ENCODE results near the gene RAPGEF1.
"Not testable (repeated sequence)": the region's sequence is repeated elsewhere in the genome, so short reads cannot be mapped to it uniquely, and the experiment has no call there.

The RAPGEF1 gene

DNA sequence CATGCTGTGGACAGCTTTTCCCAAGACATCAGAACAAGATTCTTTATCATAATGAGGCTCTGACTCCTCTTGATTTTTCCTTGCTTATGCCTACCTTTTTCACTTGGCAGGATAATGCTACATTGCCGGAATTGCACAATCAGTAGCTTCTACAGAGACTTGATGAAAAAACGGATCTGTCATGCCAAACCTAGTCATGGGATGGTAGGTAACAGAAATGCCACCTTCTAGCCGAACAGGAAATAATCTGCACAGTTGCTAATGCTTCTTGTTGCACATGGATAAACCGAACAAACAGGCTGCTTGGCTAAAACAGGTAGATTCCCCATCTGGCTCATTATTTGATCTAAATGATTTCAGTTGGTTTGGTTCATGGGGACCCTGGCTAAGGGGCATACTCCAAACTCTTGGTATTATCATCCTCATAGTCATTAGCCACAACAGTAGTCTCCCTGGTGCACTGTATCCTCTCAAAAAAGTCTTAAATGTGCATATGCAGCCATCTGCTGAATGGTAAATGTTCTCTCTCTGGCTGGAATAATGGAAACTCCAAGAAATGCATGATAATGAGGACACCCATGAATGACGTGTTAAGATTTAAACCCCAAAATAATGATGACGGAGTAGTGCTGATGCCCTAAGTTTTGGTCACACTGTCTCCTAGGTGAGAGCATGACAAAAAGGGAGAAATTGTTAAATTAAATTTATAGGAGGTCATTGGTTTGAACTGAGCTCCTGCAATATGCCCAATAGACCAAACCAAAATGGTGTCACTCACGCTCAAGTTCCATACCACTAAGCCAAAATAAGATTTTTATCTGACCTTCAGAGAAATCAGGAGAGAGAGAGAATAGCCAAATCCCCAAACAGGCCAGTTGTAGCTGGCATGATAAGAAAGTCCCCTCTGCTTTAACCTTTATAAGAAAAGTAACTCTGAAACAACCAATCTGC is 47.0 kb downstream of the RAPGEF1 start:
- no peak for DNase-seq

DNA sequence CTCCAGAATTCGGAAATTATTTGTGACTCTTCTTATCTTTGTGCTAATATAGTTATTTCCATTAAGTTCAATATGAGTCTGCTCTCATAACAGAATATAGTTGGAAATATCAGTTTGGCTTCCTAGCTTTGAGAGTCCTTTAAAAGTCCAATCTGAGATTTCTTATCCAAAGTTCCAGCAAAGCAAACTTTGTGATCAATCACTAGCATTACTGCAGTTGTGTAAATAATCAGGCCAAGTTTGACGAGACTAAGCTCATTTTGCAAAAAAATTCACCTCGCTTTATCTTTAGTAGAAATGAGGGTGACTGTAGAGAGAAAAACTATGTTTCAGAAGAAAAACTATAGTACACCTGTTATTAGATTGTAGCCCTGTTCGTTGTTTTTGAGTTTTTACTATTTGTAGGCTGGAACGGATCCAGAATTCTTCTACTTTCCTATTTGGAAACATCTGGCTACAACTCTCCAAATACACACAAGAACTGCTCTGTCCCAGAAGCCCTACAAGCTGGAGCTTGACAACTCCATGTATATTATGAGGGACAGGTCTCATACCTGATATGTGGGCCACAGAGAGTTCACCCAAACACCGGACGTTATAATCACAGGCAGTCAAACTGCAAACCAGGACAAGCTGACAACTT is 47.8 kb downstream of the RAPGEF1 start:
- no peak for DNase-seq

DNA sequence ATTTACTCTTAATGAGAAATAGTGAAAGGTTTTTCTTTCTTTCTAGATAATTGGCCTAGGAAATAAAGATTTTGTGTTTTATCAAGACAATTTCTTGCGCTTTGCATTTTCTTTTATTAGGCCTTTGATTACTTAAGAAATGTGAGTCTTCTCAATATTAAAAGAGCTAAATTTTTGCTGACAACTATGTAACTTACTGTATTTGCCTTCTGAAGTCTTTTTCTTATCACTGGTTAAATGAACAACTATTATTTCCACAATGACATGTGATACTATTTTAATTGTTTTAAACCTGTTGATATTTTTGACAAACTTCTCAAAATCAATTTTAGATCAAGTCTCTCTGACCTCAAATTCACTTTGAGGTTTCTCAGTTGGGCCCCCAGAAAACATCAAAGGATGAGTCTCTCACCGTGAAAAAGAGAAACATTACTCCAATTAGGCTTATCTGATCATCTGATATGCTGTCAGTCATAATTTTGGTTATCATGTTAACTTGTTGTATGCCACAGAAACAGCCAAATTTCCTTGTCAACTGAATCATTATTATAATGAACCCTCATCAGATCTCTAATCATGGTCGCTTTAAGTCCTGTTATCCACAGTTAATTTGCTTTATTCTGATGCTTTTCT is 48.8 kb downstream of the RAPGEF1 start:
- no peak for DNase-seq

DNA sequence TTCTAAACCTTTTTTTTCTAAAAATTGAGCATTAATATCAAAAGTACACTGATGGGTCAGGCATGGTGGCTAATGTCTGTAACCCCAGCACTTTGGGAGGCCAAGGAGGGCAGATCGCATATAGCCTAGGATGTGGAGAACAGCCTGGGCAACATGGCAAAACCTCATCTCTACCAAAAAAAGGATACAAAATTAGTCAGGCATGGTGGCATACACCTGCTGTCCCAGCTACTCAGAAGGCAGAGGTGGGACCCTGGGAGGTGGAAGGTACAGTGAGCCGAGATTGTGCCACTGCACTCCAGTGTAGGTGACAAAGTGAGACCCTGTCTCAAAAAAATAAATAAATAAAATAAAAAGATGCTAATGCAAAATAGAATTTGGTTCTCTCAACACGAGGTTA is 49.4 kb downstream of the RAPGEF1 start:
- DNase-seq: no peak

DNA sequence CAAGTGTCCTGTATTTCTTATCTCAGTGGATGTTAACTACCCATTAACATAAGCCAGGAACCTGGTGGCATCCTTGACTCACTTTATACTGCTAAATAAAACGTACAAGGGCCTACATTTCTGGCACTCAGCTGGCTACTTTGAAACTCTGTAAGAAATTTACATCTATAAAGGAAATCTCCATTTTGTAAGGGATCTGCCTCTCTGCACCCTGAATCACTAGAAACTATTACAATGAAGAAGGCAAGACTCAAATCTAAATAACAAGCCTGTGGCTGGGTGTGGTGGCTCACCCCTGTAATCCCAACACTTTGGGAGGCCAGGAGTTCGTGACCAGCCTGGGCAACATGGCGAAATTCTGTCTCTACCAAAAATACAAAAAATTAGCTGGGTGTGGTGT is 51.5 kb downstream of the RAPGEF1 start:
- DNase-seq: no peak

DNA sequence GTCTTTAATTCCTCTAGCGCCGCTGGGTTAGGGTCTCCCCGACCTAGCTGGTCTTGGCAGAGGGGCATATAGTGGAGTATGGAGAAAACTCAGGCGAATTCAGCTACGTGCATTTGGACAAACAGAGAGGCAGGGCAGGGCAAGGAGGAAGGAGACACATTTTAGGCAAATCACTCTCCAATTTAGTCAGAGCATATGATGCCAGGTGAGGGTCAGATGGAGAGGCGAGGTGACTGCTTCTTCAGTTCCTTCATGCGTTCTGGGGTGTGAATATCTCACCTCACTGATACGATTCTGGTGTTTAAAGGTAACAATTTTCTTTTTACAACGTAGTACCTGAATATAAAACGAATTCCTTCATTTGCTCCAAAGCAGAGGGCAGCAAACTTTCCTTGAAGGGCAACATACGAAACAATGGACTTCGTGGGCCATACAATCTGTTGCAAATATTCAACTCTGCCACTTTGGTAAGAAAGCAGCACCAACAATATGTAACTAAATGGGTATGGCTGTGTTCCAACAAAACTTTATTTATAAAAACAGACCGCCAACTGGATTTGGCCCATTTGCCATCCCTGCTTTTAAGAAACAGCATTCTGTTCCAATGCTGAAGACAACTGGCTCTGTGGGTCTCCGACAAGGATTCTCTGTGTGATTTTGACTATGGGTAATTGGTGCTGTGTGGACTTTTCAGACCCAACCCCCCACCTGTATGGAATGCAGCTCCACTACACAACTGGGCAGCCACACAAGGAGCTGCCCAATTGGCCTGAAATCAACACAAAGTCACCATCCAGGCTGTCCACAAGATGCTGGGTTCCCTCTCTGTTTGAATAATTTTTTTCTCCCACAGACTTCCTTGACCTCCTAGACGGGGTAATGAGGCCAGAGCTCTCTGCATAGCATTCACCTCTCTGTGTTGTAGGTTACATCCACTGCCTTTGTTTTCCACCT is 53.8 kb downstream of the RAPGEF1 start:
- no peak for DNase-seq

DNA sequence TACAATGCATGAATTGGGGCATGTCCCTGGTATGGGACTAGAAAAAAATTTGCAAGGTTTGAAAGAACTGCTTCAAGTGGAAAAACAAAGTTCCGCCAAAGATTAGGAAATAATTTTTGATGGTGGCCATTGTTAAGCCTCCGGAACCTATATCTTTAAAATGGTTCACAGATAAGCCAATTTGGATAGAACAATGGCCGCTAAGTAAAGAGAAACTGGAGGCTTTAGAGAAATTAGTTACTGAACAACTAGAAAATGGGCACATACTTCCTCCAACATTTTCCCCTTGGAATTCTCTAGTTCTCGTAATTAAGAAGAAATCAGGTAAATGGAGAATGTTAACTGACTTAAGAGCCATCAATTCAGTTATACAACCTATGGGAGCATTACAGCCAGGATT is 56.8 kb downstream of the RAPGEF1 start:
- not testable (repeated sequence) for DNase-seq

DNA sequence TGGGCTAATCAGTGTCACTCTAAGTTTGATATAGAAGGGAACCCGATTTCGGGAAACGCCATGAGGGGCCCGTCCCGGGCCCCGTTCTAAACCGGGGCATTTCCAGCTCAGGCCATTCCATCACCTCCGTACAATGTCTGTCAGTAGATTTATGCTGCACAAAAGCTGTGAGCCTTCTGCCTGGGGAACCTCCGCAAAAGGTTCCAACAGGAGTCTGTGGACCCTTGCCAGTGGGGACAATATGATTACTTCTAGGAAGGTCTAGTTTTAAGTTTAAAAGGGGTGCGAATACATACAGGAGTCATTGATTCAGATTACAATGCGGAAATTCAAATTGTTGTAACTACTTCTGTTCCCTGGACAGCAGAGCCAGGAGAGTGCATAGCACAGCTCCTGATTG is 57.6 kb downstream of the RAPGEF1 start:
- DNase-seq: no peak

DNA sequence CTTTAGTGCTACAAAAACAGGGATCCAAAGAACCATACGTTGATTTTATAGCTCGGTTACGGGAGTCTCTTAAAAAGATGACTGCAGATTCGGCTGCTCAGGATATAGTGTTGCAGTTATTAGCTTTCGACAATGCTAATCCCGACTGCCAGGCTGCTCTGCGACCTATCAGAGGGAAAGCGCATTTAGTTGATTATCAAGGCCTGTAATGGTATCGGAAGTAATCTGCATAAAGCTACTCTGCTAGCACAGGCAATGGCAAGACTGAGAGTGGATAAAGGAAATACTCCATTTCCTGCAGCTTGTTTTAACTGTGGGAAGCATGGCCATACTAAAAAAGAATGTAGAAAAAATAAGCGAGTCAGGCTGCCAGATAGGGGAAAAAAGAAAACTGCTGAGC is 58.0 kb downstream of the RAPGEF1 start:
- not testable (repeated sequence) for DNase-seq

DNA sequence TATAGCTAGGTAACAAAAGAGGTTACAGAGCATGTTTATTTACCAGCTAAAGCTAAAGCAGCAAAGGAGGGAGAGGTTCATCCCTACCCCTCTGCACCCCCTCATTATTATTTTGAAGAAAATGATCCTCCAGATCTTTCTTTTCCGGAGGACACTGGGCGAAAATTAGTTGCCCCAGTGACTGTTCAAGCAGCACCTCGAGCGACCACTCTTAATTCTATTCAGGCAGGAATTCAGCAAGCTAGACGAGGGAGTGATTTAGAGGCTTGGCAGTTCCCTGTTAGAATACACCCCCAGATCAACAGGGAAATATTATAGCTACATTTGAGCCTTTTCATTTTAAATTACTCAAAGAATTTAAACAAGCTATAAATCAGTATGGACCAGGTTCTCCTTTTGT is 58.8 kb downstream of the RAPGEF1 start:
- not testable (repeated sequence) for DNase-seq

DNA sequence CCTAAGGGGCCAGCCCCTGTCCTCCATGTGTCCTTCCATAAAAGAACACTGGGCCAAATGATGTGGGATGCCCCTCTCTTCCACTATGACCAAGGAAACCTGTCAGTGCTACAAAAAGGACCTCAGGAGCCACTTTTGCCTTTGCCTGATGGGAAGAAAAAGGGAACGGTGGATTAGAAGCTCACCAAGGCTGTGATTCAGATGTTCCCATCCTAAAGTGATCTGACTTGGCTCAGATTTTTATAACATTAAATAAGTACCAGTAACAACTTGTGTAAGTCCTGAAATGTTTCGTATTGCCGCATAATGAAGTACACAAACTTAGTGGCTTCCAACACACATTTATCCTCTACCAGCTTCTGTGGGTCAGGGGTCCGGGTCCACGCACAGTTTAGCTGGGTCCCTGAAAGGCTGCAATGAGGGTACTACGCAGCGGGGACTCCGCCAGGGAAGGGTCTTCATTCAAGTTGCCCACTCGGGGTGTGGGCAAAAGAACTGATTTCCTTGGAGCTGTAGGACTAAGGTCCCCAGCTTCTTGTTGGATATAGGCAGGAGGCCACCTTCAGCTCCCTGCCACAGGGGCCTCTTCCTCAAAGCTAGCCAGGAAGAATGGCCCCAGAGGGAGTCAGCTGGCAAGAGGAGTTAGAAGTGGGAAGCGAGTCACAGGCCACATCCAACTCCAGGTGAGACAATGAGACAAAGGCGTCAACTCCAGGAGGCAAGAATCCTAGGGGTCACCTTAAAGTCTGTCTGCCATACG is 60.4 kb downstream of the RAPGEF1 start:
- DNase-seq: no peak

DNA sequence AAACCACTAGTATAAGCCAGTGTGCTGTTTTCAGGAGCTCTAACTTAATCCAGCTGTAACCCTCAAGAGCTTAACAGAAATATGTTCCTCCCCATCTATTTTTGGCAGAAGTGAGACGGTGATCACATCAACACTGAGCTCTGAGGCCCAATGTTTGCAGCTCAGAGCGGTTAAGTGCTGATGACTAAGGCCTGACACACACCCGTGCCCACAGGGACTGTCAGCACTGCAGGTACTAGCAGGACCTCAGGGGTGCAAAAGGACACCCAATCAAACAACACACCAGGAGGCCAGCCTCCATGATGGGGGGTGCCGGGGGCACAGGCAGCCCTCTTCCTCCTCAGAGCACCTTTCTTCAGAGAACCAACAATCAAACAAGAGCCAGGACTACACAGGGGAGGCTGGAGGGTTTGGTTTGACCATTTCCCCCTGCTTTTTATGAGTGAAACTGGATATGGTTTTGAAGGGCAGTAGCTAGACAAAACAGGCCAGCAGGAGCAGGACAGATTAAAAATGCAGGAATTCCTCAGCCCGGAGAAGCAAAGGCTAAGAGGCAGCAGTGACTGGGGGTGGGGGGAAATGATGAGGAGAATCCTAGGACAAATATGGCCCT is 61.3 kb downstream of the RAPGEF1 start:
- peak in 8 of 56 donors; percentile 16 to 54 (median 28) for DNase-seq

DNA sequence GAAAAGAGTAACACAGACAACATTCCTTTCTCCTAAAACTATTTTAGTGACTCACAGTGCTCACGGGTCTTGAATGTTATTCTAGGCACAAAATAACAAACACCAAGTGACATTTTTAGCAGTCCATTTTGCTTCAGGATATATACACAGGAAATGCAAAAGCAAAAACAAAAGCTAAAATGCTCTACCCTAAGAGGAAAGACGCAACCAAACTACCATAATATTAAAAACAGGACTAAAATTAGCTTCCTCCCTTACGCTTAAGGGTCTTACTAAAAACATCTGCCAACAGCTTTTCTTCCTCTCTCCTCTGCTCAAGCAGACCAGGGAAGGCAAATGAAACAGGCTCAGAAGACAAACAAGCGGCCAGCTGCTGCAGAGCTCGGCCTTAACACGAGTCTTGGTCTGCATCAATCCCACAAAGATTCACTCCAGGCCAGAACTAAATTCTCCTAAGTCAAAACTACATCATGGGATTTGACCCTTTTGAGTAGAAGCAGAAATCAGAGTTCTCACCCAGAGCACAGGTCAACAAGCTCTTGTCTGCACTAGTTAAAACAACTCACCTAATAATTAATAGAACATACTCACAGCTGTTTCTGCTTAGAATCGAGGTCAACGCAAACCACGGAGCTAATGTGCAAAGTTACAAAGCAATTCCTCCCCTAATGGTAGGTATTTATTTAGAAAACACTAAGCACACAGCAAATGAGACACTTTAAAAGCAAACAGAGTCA is 62.3 kb downstream of the RAPGEF1 start:
- DNase-seq: no peak

DNA sequence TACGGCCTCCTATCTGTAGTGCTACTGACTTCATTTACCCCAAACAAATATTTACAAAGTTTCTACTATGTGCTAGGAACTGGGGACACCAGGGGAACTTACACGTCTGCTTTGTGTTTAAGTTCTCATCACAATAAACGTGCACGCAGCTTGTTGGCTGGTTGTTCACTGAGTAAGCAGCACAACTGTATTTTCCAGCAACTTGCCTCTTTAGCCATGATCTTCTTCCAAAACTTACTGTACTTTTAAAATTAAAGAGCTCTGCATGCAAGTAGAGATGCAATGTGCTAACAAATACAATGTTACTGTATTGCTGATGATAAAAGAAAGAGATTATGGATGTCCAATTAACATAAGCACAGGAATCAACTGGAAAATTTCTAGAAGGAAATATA is 62.8 kb downstream of the RAPGEF1 start:
- no peak for DNase-seq

DNA sequence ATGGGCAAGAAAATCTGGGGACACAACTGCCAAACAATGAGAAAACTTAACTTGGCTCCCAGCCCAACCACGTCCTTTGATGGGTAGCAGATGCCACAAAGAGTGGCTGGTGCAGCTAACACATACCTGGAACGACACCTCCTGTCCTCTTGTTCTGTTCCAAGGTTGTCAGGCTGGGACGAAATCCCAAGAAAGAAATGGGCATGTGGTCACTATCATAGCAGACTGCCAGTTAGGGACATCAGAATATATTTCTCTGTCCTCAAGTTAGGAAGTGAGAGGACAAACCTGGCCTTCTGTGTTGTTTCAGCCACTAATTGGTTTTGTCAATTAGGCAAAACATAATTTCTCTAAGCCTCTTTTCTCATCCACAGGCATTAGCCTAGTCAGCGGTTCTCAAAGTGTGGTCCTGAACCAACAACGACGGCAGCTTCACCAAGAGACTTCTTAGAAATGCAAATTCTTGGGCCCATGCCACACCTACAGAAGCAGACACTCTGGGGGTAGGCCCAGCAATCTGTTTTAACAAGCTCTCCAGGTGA is 63.4 kb downstream of the RAPGEF1 start:
- DNase-seq: no peak

DNA sequence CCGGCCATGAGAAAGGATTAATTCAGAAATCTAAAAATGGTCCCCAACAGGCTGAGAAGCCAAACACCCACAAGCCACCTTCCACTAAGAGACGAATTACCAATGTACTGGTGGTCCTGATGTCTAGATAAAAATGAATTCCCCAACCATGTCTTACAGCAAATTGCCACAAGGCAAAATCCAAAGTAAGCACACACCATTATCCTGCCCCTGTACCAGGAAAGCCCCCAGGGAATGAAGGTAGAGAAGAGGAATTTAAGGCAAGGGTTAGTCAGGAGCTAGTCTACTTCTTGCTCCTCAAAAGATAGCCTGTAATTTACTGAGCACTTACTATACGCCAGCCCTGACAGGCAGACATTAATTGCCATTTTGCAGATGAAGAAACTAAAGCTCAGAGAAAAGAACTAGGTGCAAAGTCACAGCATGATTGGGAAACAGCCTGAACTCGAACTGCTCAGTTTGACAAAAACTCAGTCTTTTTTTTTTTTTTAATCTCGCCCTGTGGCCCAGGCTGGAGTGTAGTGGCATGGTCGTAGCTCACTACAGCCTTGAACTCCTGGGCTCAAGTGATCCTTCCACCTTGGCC is 64.3 kb downstream of the RAPGEF1 start:
- no peak for DNase-seq

DNA sequence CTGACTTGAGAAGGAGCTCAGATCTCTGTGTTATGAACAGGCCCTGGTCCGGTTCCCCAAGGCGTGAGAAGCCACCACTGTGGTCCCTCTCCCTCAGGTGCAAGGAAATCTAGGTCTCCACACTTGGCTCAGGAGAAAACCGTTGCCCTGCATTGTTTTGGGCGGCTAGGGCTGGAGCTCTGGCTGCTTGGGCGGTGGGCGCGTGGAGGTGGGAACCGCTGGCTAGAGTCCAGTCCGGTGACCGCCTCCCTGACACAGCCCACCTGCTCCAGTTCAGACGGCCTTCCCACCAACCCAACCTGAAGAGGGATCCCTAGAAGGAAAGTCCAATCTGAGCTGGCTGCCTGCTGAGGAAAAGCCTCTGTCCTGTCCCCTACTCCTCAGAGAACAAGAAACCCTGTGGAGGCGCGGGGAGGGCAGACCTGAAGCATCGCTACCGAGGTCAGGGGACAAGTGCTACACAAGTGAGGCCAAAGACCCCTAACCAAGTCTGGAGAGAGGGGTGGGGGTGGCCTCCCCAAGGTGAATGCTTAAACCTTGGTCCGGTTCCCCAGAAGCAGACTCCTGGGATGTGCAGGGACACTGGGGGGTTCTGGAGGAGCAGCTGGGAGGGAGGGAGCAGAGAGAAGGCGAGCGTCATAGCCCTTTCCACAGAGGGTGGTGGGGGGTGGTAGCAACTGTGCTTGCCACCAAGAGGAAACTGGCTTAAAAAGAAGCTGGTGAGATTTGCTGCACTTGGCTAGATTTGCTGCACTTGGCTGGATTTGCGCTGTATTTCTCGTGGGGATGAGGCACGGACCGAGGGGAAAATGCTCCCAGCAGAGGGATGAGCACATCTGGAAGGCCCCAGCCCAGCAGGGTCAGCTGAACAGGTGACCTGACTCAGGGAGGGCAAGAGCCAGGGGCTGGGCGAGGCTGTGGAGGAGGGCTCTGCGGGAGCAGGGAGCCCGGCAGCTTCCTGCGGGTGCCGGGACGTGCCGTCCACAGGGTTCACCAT is 65.2 kb downstream of the RAPGEF1 start:
- DNase-seq: no peak
